ENCODE data around the gene SRRM3.
"Not testable (repeated sequence)": the region's sequence is repeated elsewhere in the genome, so short reads cannot be mapped to it uniquely, and the experiment has no call there.

The SRRM3 gene

DNA sequence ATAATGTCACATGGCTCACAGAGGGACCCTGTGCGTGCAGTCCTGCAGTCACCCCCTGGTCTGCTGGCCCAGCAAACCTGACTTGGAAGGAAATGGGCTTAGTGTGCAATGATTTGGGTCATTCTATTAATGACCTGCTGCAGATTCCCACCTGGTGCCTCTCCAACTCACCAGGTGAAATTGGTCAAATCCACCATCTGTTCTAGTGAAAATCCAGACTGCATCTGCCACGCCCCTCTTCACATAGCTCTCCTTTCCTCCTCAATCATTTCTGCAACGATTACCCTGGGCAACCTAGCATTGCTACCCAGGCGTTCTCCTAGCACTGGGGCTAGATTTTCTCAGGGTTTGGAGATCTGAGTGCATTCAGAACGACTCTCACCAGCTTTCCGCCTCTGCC lies 29.4 kb downstream of the SRRM3 start:
- DNase-seq, result no peak

DNA sequence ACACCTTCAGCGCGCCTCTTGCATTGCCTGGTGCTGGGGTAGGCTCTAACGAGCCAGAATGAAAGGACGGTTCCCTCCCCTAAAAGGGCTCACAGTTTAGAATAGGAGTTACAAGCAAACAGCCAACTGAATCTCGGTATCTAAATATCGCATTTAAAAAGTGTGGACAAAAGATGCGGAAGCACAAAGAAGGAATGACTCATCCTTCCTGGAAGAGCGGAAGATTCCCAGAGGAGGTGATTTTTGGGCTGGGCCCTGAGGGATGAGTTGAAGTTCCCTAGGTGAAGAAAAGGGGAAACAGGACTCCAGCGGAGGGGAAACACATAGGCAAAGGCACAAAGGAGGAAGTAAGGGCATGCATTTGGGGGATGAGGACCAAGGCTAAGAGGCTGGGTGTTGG lies 29.9 kb downstream of the SRRM3 start:
- DNase-seq, result no peak

GRCh38 chr7:76232698-76233097 lies 31.0 kb downstream of the SRRM3 start:
- no peak for DNase-seq

DNA sequence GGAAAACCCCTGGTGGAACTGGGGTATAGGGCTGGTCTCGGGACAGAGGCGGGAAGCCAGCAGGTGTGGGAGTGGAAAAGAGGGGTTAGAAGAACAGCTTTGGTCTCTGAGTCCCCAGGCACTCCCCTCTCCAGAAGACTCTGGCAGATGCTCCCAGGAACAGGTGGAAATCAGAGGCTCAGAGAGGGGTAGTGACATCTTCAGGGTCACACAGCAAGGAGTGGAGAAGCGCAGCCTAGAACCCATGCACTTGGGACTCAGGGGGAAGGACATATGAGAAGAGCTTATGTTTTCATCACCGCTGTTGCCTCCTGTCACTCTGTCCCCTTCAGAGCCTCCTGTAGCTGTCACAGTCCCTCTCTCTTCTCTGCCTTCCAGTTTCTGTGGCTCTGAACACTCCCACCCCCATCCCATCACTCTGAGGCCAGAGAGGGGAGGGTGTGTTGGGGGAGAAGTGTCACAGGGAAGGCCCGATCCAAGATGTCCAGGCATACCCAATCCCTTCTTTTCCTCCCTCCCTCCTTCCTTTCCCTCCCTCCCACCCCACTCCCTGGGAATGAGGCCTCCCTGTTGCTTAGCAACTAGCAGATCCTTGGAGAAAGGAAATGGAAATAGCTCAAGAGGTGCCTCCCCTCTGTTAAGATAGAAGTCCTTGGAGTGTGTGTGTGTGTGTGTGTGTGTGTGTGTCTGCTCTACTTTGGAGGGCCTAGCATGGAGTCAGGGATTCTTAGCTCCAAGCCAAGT lies 32.0 kb downstream of the SRRM3 start:
- no peak for DNase-seq

DNA sequence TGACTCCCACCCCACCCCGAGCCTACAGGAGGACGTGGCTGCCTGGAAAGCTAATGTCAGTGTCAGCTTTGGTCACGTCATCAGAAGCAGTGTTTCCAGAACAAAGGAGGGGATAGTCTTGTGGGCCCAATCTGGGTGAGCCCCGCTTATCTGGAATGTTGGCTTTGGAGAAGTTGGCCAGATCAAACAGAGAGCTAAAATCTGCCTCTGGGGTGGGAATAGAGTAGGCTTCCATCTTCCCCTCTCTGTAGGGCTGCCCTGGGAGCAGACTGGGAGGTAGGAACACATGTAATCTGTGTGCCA lies 32.5 kb downstream of the SRRM3 start:
- no peak for DNase-seq

DNA sequence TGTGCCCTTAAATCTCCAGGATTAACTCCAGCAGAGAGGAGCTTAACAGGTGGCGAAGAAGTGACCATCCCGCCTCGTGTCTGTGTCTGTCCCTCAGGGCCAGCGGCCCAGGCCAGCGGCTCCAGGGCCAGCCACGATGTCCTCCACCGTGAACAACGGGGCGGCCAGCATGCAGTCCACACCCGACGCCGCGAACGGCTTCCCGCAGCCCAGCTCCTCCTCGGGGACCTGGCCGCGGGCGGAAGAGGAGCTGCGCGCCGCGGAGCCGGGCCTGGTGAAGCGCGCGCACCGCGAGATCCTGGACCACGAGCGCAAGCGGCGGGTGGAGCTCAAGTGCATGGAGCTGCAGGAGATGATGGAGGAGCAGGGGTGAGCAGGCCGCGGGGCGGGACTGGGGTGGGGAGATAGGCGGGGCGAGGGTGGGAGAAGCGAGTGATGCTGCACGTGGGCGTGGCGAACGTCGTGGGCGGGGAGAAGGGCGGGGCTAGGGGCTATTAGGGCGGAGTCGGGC lies 33.3 kb downstream of the SRRM3 start:
- peak; percentile 69 for DNase-seq

DNA sequence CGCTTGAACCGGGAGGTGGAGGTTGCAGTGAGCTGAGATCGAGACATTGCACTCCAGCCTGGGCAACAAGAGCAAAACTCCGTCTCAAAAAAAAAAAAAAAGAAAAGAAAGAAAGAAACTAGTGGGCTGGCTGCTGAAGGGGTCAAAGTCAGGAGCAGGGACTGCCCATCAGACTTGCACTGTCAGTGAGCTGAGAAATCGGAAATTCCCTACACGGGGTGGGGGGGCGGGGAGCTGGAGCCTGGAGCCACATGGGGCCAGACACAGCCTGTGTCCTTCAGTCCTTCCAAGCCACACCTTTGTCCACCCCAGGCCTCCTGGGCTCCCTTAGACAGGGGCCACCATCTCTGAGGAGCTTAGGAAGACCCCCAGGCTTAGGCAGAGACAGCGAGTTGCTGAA lies 34.5 kb downstream of the SRRM3 start:
- no peak for DNase-seq

- DNase-seq, result no peak
These were observed 36.6 kb downstream of the SRRM3 start for GRCh38 chr7:76238326-76238725.

GRCh38 chr7:76241141-76241540 lies 39.4 kb downstream of the SRRM3 start:
- DNase-seq, result no peak

DNA sequence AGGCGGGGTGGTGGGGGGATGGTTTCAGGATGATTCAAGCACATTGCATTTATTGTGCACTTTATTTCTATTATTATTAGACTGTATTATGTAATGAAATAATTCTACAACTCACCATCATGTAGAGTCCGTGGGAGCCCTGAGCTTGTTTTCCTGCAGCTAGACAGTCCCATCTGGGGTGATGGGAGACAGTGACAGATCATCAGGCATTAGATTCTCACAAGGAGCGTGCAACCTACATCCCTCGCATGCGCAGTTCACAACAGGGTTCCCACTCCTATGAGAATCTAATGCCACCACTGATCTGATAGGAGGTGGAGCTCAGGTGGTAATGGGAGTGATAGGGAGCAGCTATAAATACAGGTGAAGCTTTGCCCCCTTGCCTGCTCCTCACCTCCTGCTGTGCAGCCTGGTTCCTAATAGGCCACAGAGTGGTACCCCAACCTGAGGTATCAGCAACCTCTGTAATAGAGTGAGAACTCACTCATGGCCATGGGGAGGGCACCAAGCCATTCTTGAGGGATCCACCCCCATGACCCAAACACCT lies 40.9 kb downstream of the SRRM3 start:
- DNase-seq, result not testable (repeated sequence)

DNA sequence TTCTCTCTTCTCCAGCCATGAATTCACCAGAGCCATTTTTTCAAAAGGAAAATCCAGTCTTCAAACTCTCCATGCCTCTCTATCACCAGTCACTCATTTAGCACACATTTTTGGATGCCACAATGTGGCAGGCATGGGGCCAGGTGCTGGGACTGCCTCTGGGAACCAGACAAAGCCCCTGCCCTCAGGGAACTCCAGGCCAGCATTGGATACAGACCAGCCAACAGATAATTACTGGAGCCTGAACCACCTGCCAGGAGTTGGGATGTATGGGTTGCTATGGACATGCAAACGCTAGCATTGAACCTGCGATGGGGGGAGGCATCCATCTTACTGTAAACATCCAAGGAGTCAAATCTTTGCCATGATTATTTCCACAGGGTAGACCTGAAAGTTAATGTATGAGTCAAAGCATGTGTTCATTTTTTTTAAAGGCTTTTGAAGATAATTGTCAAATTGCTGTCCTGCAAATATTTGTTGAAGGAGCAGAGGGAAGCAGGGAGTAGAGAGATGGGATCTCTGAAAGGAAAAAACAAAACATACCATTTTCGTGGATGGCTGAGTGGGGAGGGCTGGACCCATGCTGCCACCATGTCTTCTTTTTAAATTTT lies 43.2 kb downstream of the SRRM3 start:
- DNase-seq, result no peak

GRCh38 chr7:76246804-76247389 lies 45.2 kb downstream of the SRRM3 start:
- DNase-seq, result no peak

- DNase-seq, result no peak
These were observed 46.2 kb downstream of the SRRM3 start for GRCh38 chr7:76247938-76248337.

DNA sequence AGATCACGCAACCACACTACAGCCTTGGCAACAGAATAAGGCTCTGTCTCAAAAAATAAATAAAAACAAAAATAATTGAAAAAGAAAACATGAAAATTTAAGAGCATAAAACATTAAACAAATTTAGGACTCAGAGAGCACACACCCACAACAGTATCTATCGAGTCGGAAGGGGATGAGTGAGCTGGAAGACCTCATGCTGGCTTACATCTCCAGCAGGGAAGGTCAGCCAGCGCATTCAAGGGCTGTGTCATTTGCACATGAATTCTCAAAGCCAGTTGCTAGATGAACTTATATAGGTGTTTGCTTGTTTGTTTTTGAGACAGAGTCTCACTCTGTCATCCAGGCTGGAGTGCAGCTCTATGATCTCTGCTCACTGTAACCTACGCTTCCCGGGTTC lies 50.3 kb downstream of the SRRM3 start:
- no peak for DNase-seq

GRCh38 chr7:76254781-76255180 lies 53.1 kb downstream of the SRRM3 start:
- DNase-seq, result no peak

- DNase-seq, result no peak
These were observed 56.3 kb downstream of the SRRM3 start for GRCh38 chr7:76257973-76258372.

DNA sequence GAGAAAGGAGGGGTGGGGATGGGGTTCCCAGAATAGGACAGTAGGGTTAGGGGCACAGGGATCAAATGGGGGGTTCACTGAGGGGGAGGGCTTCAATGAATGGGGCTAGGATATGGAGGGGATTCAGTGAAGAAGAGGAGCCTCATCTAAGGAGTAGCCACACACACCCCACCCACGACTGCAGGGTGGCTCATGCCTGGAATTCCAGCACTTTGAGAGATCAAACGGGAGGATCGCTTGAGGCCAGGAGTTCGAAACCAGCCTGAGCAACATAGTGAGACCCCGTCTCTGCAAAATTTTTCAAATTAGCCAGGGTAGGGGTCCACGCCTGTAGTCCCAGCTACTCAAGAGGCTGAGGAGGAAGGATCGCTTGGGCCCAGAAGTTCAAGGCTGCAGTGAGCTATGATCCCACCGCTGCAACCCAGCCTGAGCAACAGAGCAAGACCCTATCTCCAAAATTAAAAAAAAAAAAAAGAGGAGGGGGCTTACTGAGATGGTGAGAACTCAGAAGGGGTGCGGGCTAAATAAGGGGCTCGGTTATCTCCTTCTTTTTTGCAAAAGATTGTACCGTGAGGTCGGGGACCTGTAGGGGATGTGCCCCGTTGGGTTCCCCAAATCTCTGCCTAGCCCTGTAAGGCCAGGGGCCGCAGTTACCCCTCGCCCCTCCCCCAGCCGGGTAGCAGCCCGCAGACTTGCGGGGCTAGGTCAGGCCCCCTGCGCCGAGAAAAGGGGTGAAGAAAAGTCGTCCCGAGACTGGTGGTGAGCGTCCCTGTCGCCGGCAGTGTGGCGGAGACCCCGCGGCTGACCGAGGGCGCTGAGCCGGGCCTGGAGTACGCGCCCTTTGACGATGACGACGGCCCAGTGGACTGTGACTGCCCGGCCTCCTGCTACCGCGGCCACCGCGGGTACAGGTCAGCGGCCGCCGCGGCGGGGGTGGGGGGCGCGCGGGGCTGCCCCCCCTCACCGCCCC lies 57.7 kb downstream of the SRRM3 start:
- no peak for DNase-seq

- no peak for DNase-seq
These were observed 58.5 kb downstream of the SRRM3 start for GRCh38 chr7:76260171-76260703.

GRCh38 chr7:76261329-76261728 lies 59.6 kb downstream of the SRRM3 start:
- DNase-seq, result no peak

DNA sequence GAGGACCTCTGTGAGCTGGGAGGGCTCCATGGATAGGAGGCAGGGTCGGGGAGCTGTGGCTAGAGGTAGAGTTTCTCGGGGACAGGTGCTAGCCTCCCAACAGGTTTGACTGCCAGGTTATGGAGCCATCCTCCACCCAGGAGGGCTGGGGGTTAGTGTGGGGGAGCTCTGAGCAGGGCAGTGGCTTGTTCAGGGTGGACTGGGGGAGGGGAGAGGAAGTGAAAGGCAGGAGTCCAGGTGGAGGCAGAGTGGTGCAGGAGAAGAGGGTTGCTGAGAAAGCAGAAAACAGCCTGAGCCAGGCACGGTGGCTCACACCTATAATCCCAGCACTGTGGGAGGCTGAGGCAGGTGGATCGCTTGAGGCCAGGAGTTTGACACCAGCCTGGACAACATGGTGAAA lies 60.2 kb downstream of the SRRM3 start:
- no peak for DNase-seq

DNA sequence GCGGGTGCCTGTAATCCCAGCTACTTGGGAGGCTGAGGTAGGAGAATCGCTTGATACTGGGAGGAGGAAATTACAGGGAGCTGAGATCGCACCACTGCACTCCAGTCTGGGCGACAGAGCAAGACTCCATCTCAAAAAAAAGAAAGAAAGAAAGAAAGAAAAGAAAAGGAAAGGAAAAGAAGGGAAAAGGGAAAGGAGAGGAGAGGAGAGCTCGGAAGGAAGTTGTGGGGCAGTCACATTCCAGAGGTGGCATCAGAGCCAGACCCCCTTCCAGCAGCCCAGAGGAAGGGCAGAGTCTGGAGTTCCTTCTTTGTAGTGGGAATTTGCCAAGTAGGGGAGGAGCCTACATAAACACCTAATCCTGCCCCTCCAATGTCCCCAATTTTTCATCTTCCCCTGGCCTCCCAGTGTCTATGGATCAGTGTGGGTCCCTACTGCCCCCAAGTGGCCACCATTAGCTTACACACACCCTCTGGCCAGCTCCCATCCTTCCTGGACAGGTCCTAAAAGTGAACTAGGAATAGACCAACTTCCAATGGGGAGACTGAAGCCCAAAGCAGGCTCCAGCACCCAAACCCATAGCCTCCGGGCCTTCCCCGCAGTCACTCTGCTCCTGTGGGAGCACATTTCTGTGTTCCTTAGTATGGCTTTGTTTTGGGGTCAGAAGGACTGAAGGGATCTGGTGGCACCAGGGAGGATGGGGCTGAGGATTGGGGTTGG lies 61.1 kb downstream of the SRRM3 start:
- no peak for DNase-seq

DNA sequence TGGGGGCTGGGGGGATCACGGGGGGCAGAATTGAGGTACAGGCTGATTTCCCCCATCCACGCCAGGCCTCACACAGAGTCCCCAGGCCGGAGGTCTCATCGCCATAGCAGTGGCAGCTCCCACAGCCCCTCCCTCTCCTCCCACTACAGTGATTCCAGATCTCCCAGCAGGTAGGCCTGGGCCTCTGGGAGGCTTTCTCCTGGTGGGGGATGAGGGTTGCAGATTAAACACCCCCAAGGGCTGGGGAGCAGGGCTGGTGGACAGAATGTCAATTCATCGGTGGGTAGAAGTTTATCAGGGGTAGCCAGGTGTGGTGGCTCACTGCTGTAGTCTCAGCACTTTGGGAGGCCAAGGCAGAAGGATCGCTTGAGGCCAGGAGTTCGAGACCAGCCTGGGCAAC lies 63.6 kb downstream of the SRRM3 start:
- no peak for DNase-seq

Measured in 8988T (cell line).